IgD-negative memory B cell (primary cell): ENCODE results near the gene METTL16. TPM values are rescaled to one million over a fixed set of nuclear protein-coding genes. Genes with fewer than 3 reads are reported as not detected.

Source experiments
- H3K27ac Mint-ChIP-seq, 3 donors: one replicate each; pipeline ENCODE4 v1.8.0; 2020 to 2022; ENCODE audit warnings: mild to moderate bottlenecking in 3 of 3, mixed read lengths in 3 of 3, moderate library complexity in 1 of 3
- H3K27me3 Mint-ChIP-seq: one replicate; pipeline ENCODE4 v1.8.0; 2021; ENCODE audit warnings: mixed read lengths
- H3K36me3 Mint-ChIP-seq: one replicate; pipeline ENCODE4 v1.8.0; 2020; ENCODE audit warnings: mild to moderate bottlenecking, mixed read lengths
- H3K4me1 Mint-ChIP-seq, 3 donors: one replicate each; pipeline ENCODE4 v1.8.0; 2020 to 2022; ENCODE audit warnings: mixed read lengths in 3 of 3, mild to moderate bottlenecking in 1 of 3
- H3K4me3 Mint-ChIP-seq, 4 donors: one replicate each; pipeline ENCODE4 v1.8.0; 2020 to 2022; ENCODE audit warnings: mild to moderate bottlenecking in 4 of 4, mixed read lengths in 4 of 4, moderate library complexity in 3 of 4
- H3K9me3 Mint-ChIP-seq, 3 donors: one replicate each; pipeline ENCODE4 v1.8.0; 2020 to 2021; ENCODE audit warnings: mixed read lengths in 3 of 3, mild to moderate bottlenecking in 1 of 3
- polyA plus RNA-seq: library from polyadenylated mRNA; unstranded; fragments of 300-500 nt; fragmentation: Illumina TruSeq; gene quantifications from one replicate; pipeline ENCODE4 v1.2.3, GENCODE V29; 2021

The METTL16 gene
- polyA plus RNA-seq, 1 donor from 2014 or later, result 29.6 TPM

GRCh38 chr17:2421315-2422147, 90.2 kb downstream of the METTL16 start:
- Mint-ChIP-seq H3K36me3 (peaks cover 4% of the 10 kb centered on the region), H3K4me1 (peaks cover 0 to 2% (median 0%) of the 10 kb centered on the region in 3 donors), H3K4me3 (no peak overlapping the region), H3K27ac (no peak overlapping the region), H3K9me3 (no peaks in the 10 kb centered on the region), H3K27me3 (no peaks in the 10 kb centered on the region)

DNA sequence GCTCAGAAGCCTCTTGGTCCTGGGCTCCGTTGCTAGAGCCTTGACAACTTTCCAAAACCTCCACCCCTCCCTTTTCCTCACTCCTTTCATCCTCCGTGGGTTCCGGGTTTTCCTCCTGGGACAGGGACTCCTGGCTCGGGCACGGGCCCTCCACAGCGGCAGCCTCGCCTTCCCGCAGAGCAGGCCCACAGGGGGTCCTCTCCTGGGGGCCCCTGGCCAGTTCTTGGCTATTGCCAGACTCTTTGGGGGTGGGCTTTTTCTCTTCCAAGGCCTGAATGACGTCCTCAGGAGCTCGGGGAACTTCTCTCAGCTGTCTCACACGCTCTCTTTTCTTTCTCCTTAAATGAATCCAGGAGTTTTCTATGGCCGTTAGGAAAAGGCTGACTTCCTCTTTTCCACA, 91.5 kb downstream of the METTL16 start:
- Mint-ChIP-seq H3K36me3 (peaks cover 3% of the 10 kb centered on the region), H3K9me3 (no peaks in the 10 kb centered on the region), H3K27ac (peak overlapping the region in 1 of 3 donors; percentile 39), H3K4me1 (peaks cover 0 to 2% (median 0%) of the 10 kb centered on the region in 3 donors), H3K4me3 (peak overlapping the region in 1 of 4 donors; percentile 12), H3K27me3 (no peaks in the 10 kb centered on the region)

DNA sequence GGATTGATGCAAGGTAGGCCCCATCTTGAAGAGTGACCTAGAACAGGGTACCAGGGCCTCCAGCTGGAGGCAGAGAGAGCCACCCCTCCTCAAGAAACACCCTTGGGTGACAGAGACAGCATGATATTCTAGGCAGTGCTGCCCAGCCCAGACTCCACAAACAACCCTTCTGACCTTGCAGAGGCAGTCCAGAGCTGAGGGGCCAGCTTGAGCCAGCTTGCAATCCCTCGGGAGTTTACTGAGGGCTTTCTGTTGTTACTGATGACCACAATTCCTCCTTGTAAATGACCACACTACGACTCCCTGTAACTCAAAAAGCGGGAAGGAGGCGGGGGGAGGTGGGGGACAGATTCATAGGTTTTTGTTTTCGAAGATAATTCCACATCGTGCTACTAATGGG, 92.2 kb downstream of the METTL16 start:
- Mint-ChIP-seq H3K27ac (no peak overlapping the region), H3K36me3 (peaks cover 3% of the 10 kb centered on the region), H3K27me3 (no peaks in the 10 kb centered on the region), H3K9me3 (no peaks in the 10 kb centered on the region), H3K4me1 (peaks cover 0 to 2% (median 0%) of the 10 kb centered on the region in 3 donors), H3K4me3 (no peak overlapping the region)

GRCh38 chr17:2418572-2418971, 93.1 kb downstream of the METTL16 start:
- H3K36me3 Mint-ChIP-seq, result peaks cover 3% of the 10 kb centered on the region
- no peaks in the 10 kb centered on the region for H3K27me3 Mint-ChIP-seq
- peaks cover 0 to 4% (median 0%) of the 10 kb centered on the region in 3 donors for H3K4me1 Mint-ChIP-seq
- no peaks in the 10 kb centered on the region for H3K9me3 Mint-ChIP-seq
- H3K27ac Mint-ChIP-seq, result no peak overlapping the region
- no peak overlapping the region for H3K4me3 Mint-ChIP-seq

- no peak overlapping the region for H3K4me3 Mint-ChIP-seq
- H3K27ac Mint-ChIP-seq, result peak overlapping the region in 2 of 3 donors; percentile 36 to 67
- peaks cover 3% of the 10 kb centered on the region for H3K36me3 Mint-ChIP-seq
- no peaks in the 10 kb centered on the region for H3K27me3 Mint-ChIP-seq
- H3K4me1 Mint-ChIP-seq, result peaks cover 0 to 2% (median 0%) of the 10 kb centered on the region in 3 donors
- no peaks in the 10 kb centered on the region for H3K9me3 Mint-ChIP-seq
Measured at GRCh38 chr17:2416010-2416734, 95.5 kb downstream of the METTL16 start.

DNA sequence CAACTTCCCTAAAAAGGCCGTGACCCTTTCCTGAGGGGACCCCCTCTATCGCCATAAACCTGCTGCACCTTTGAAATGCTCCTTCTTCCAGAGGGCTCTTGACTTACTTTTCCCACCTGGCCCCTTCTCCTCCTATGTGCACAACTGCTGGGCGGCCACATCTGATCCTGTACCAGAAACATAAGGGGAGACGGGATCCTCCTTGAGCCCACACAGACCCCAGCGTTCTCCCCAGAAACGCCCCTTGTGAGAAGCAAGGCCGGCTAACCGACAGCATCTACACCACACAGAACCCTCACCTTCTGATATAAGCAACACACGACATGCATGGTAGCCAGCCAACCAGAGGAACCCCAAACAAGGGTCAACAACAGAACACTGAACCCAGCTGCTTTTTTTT, 96.6 kb downstream of the METTL16 start:
- Mint-ChIP-seq H3K9me3 (no peaks in the 10 kb centered on the region), H3K36me3 (peaks cover 3% of the 10 kb centered on the region), H3K27ac (no peak overlapping the region), H3K27me3 (no peaks in the 10 kb centered on the region), H3K4me1 (peaks cover 0 to 2% (median 0%) of the 10 kb centered on the region in 3 donors), H3K4me3 (no peak overlapping the region)

DNA sequence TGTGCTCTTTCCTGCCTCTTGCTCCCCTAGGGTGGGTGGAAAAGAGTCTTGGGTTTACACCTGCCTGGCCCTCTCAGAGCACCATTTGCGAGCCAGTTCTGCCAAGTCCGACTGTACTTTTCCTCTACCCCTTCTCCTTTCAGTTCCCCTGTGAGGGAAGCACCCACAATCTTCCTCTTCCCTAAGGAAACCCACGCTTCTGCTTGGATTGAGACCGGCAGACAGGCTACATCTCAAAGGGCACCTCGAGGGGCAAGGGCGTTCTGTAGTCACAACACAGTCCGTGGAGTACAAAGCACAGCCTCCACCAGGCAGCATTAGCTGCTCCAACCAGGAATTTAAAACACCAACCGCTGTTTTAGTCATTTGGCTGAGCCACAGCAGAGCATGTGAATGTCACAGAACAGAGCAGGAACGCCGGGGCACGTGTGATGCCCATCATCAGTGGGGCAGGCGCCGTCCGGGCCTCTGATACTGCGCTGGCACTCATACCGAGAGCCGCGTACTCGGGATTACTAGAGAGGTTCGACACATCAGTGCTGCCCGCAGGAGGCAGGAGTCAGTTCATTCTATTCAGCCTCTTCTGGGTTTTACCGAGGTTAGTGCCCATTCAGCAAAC, 97.1 kb downstream of the METTL16 start:
- H3K4me3 Mint-ChIP-seq, result no peak overlapping the region
- peaks cover 3% of the 10 kb centered on the region for H3K36me3 Mint-ChIP-seq
- H3K27me3 Mint-ChIP-seq, result no peaks in the 10 kb centered on the region
- H3K4me1 Mint-ChIP-seq, result peaks cover 0 to 2% (median 0%) of the 10 kb centered on the region in 3 donors
- H3K9me3 Mint-ChIP-seq, result no peaks in the 10 kb centered on the region
- H3K27ac Mint-ChIP-seq, result peak overlapping the region in 1 of 3 donors; percentile 33

GRCh38 chr17:2412561-2413021, 99.1 kb downstream of the METTL16 start:
- no peak overlapping the region for H3K27ac Mint-ChIP-seq

DNA sequence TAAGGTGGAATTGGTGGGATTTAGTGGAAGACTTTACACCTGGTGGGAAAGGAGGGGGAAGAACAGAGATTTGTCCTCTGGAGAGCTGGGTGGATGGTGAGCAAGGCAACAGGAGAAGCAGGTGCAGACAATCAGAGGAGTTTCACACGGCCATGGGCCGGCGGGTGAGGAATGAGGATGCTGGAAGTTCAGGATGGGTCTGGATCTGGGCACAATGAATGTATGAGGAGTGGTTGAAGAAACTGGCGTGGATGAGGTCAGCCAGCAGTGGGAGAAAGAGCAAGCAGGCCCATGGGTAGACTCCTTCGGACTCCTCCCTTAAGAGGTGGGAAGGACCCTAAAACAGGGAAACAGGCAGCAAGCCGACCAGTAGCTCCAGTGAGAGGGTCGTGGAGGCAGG, 100.7 kb downstream of the METTL16 start:
- Mint-ChIP-seq H3K27me3 (no peaks in the 10 kb centered on the region), H3K4me3 (no peak overlapping the region), H3K27ac (no peak overlapping the region), H3K9me3 (no peaks in the 10 kb centered on the region), H3K36me3 (no peaks in the 10 kb centered on the region), H3K4me1 (peaks cover 0 to 2% (median 0%) of the 10 kb centered on the region in 3 donors)

More at GRCh38 chr17:2412561-2413021, 99.1 kb downstream of the METTL16 start:
- Mint-ChIP-seq H3K4me1 (peaks cover 0 to 2% (median 0%) of the 10 kb centered on the region in 3 donors), H3K36me3 (no peaks in the 10 kb centered on the region), H3K4me3 (no peak overlapping the region), H3K27me3 (no peaks in the 10 kb centered on the region), H3K9me3 (no peaks in the 10 kb centered on the region)

GRCh38 chr17:2406903-2407790, 104.5 kb downstream of the METTL16 start:
- H3K9me3 Mint-ChIP-seq, result no peaks in the 10 kb centered on the region

GRCh38 chr17:2406271-2406902, 105.3 kb downstream of the METTL16 start:
- no peak overlapping the region for H3K4me3 Mint-ChIP-seq
- H3K4me1 Mint-ChIP-seq, result peaks cover 5 to 8% (median 5%) of the 10 kb centered on the region in 3 donors
- no peaks in the 10 kb centered on the region for H3K9me3 Mint-ChIP-seq
- no peaks in the 10 kb centered on the region for H3K27me3 Mint-ChIP-seq
- H3K36me3 Mint-ChIP-seq, result no peaks in the 10 kb centered on the region
- H3K27ac Mint-ChIP-seq, result no peak overlapping the region

More at GRCh38 chr17:2406903-2407790, 104.5 kb downstream of the METTL16 start:
- peak overlapping the region in 2 of 3 donors; percentile 35 to 46 for H3K27ac Mint-ChIP-seq
- no peaks in the 10 kb centered on the region for H3K36me3 Mint-ChIP-seq
- no peak overlapping the region for H3K4me3 Mint-ChIP-seq
- H3K4me1 Mint-ChIP-seq, result peaks cover 0 to 8% (median 5%) of the 10 kb centered on the region in 3 donors
- no peaks in the 10 kb centered on the region for H3K27me3 Mint-ChIP-seq

GRCh38 chr17:2405247-2405926, 106.3 kb downstream of the METTL16 start:
- Mint-ChIP-seq H3K36me3 (no peaks in the 10 kb centered on the region), H3K9me3 (no peaks in the 10 kb centered on the region), H3K4me1 (peaks cover 5 to 8% (median 7%) of the 10 kb centered on the region in 3 donors), H3K4me3 (peak overlapping the region in 1 of 4 donors; percentile 5), H3K27ac (peak overlapping the region in 2 of 3 donors; percentile 47 to 78), H3K27me3 (no peaks in the 10 kb centered on the region)

GRCh38 chr17:2403044-2403443, 108.6 kb downstream of the METTL16 start:
- peak overlapping the region in 2 of 3 donors; percentile 63 to 97 for H3K27ac Mint-ChIP-seq
- H3K4me1 Mint-ChIP-seq, result peaks cover 13 to 18% (median 14%) of the 10 kb centered on the region in 3 donors
- H3K36me3 Mint-ChIP-seq, result no peaks in the 10 kb centered on the region
- no peaks in the 10 kb centered on the region for H3K9me3 Mint-ChIP-seq
- H3K27me3 Mint-ChIP-seq, result no peaks in the 10 kb centered on the region
- peak overlapping the region in 2 of 4 donors; percentile 33 to 94 for H3K4me3 Mint-ChIP-seq
